GM21737 (cell line): ENCODE results near the gene NBPF26.
"Not testable (repeated sequence)": the region's sequence is repeated elsewhere in the genome, so short reads cannot be mapped to it uniquely, and the experiment has no call there.

Experiments
- ATAC-seq: cut with Tn5 transposase; IDR thresholded peaks from one replicate; pipeline ENCODE4 v1.9.1; 2021; ENCODE audit warnings: mild to moderate bottlenecking, moderate library complexity; ENCODE audit not compliant: unreplicated experiment

Gene NBPF26

GRCh38 chr1:120850537-120851421, 127.0 kb downstream of the NBPF26 start:
- ATAC-seq = not testable (repeated sequence)

- ATAC-seq = not testable (repeated sequence)
Observed at GRCh38 chr1:120858144-120858543, 134.4 kb downstream of the NBPF26 start.

GRCh38 chr1:120859615-120860234, 136.0 kb downstream of the NBPF26 start:
- ATAC-seq = not testable (repeated sequence)

GRCh38 chr1:120878206-120878605, 154.5 kb downstream of the NBPF26 start:
- not testable (repeated sequence) for ATAC-seq

GRCh38 chr1:120880056-120880455, 156.3 kb downstream of the NBPF26 start:
- ATAC-seq = not testable (repeated sequence)

GRCh38 chr1:120881934-120882333, 158.2 kb downstream of the NBPF26 start:
- ATAC-seq = not testable (repeated sequence)
